Subcutaneous adipose tissue (tissue), 4 donors: Measurements from ENCODE around the gene UFSP1. TPM values are rescaled to one million over a fixed set of nuclear protein-coding genes. Genes with fewer than 3 reads are reported as not detected.

ENCODE experiments used
- CTCF ChIP-seq: fragments of 450-650 bp; IDR thresholded peaks from one replicate; pipeline ENCODE4 v1.5.1; 2016; ENCODE audit warnings: low read depth, mild to moderate bottlenecking, control low read depth, antibody characterized with exemption, moderate library complexity
- total RNA-seq, 4 donors: library from RNA; depleted of rRNA; stranded (reverse); fragments of >200 nt; gene quantifications; one replicate each; pipeline ENCODE4 v1.1.0, GENCODE V29; 2016

The UFSP1 gene
- total RNA-seq, 4 donors from 2014 or later = 1.0 to 6.0 (median 4.6) TPM; not detected in 1

GRCh38 chr7:100863406-100863950 is 26.0 kb downstream of the UFSP1 start:
- no peak for TF ChIP-seq CTCF

GRCh38 chr7:100861616-100861985 is 27.9 kb downstream of the UFSP1 start:
- TF ChIP-seq CTCF = no peak

GRCh38 chr7:100860702-100861615 is 28.6 kb downstream of the UFSP1 start:
- no peak for TF ChIP-seq CTCF

GRCh38 chr7:100859856-100860255 is 29.7 kb downstream of the UFSP1 start:
- TF ChIP-seq CTCF = no peak

GRCh38 chr7:100856871-100857282 is 32.6 kb downstream of the UFSP1 start:
- TF ChIP-seq CTCF = no peak

GRCh38 chr7:100855515-100855914 is 34.0 kb downstream of the UFSP1 start:
- TF ChIP-seq CTCF = no peak

GRCh38 chr7:100854146-100854895 is 35.2 kb downstream of the UFSP1 start:
- TF ChIP-seq CTCF = no peak
